AG10803 (cell line): ENCODE measurements around the gene SDHAF2.
"Not testable (repeated sequence)": the region's sequence is repeated elsewhere in the genome, so short reads cannot be mapped to it uniquely, and the experiment has no call there.

Source experiments
- DNase-seq: peaks from one replicate; pipeline ENCODE4 v3.0.0; 2010; ENCODE audit warnings: low read depth
- H3K4me3 ChIP-seq: 2 replicates; pipeline ENCODE4 v1.5.1; 2011; ENCODE audit warnings: mild to moderate bottlenecking, low read length, control low read depth
- TF ChIP-seq, protein P1 (sequence below): conservative IDR thresholded peaks from 2 replicates; pipeline ENCODE4 v1.5.1; 2011; ENCODE audit warnings: mild to moderate bottlenecking, low read length, control low read depth, inconsistent platforms

The SDHAF2 gene

DNA sequence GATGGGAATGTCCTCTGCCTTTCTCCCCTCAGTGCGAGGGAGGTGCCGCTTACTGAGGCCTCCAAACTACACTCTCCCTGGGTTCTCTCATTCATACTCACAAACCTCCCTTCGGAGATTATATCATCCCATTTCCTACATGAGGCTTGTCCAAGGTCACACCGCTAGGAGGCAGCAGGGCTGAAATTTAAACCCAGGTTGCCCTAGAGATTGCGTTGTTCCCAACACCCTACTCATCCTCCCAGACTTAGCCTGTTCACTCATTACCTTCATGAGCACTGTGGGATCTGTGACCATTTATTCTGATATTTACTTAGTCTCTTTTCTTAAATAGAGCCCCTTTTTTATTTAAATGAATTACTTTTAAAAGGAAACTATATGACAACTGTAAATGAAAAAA is 31.1 kb downstream of the SDHAF2 start:
- DNase-seq = no peak
- H3K4me3 ChIP-seq = no peak overlapping the region
- TF ChIP-seq, protein P1, sequence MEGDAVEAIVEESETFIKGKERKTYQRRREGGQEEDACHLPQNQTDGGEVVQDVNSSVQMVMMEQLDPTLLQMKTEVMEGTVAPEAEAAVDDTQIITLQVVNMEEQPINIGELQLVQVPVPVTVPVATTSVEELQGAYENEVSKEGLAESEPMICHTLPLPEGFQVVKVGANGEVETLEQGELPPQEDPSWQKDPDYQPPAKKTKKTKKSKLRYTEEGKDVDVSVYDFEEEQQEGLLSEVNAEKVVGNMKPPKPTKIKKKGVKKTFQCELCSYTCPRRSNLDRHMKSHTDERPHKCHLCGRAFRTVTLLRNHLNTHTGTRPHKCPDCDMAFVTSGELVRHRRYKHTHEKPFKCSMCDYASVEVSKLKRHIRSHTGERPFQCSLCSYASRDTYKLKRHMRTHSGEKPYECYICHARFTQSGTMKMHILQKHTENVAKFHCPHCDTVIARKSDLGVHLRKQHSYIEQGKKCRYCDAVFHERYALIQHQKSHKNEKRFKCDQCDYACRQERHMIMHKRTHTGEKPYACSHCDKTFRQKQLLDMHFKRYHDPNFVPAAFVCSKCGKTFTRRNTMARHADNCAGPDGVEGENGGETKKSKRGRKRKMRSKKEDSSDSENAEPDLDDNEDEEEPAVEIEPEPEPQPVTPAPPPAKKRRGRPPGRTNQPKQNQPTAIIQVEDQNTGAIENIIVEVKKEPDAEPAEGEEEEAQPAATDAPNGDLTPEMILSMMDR = no peak; the same call in 1 of the 2 replicates

DNA sequence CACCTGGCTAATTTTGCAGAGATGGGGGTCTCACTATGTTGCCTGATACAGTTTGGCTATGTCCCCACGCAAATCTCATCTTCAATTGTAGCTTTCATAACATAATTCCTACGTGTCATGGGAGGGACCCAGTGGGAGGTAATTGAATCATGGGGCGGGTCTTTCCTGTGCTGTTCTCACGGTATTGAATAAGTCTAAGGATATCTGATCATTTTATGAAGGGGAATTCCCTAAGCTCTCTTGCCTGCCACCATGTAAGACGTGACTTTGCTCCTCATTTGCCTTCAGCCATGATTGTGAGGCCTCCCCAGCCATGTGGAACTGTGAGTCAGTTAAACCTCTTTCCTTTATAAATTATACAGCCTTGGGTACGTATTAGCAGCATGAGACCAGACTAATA is 37.7 kb downstream of the SDHAF2 start:
- not testable (repeated sequence) for H3K4me3 ChIP-seq, DNase-seq

DNA sequence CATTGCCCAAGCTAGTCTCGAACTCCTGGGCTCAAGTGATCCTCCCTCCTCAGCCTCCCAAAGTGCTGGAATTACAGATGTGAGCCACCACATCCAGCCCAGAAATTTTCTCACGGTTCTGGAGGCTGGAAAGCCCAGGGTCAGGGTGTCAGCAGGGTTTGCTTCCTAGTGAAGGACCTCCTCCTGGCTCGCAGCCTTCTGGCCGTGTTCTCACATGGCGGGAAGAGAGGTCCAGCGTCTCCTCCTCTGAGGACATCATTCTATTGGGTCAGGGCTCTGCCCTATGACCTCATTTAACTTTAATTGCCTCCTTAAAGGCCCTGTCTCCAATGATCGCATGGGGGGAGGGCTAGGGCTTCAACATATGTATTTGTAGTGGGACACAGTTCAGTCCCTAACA is 38.1 kb downstream of the SDHAF2 start:
- DNase-seq = no peak
- no peak overlapping the region for H3K4me3 ChIP-seq
- TF ChIP-seq, protein P1 = no peak

DNA sequence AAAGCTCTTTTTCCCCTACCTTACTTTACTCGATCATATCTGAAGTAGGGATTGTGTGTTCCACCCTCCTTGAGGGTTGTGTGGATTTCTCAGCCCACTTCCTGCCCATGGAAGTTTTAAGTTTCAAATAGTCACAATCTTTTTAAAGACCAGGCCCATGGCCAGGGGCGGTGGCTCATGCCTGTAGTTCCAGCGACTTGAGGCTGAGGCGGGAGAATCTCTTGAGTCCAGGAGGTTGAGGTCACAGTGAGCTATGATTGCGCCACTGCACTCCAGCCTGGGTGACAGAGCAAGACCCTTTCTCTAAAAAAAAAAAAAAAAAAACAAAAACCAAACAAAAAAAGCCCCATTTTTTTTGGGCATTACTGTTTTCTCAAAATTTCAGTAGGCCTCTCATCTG is 42.4 kb downstream of the SDHAF2 start:
- peak; percentile 71 for DNase-seq
- TF ChIP-seq, protein P1 = no peak
- H3K4me3 ChIP-seq = no peak overlapping the region

DNA sequence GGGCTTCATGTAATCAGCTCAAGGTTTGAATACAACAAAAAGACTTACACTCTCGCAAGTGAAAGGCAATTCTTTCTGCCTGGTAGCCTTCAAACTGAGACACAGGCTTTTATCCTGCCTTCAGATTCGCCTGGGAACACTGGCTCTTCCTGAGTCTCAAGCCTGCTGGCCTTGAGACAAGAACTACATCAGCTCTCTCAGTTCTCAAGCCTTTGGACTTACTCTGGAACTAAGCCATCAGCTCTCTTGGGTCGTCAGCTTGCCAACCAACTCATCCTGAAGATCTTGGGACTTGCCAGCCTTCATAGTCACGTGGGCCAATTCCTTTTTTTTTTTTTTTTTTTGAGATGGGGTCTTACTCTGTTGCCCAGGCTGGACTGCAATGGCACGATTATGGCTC is 42.9 kb downstream of the SDHAF2 start:
- peak; percentile 80 for DNase-seq
- H3K4me3 ChIP-seq = no peak overlapping the region
- TF ChIP-seq, protein P1 = no peak

DNA sequence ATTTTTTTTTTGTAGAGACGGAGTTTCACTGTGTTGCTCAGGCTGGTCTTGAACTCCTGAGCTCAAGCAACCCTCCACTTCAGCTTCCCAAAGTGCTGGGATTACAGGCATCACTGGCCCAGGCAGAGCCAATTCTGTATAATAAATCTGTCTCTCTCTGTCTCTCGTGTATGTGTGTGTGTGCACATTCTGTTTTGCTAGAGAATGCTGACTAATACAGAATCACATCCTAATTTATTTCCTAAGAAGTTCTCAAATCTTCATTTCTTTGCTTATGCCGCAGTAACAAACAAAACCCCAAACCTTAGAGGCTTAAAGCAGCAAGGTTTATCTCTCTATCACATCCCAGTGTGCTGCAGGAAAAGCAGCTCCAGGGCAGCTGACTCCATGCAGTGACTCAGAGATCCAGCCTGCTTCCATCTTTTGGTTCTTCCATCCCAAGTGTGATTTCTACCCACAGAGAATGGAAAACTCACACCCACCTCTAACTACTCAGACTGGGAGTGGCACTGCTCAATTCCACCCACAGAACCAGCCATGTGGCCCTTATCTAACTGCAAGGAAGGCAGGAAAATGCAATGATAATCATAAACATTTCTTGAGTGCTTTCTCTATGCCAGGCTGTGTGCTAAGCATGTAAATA is 43.6 kb downstream of the SDHAF2 start:
- DNase-seq = no peak
- TF ChIP-seq, protein P1 = no peak
- no peak overlapping the region for H3K4me3 ChIP-seq

DNA sequence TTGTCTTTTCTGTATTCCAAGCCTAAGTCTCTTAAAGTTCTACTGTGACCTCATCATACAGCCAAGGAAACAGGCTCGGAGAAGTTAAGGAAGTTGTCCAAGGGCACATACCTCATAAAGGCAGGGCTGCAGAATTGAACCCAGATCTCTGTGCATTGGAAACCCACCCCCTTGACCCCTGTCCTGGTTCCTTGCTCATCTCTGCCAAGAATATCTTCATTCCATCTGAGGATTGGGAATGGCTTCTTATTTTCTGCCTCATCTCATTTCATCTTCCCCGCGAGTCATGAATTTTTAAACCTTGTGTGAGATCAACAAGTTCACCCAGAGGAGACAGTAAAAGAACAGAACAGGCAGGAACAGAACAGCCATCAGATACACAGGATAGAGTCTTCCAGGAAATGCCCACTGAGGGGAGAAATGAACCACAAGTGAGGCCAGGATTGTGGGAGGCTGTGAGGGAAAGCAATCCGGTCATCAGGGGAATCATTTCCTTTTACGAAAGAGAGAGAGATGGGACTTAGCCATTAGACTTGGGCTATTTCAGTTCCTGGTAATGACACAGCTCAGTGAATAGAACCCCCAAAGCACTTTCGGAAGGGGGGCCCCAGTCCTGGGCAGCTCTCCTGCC is 44.2 kb downstream of the SDHAF2 start:
- TF ChIP-seq, protein P1 = no peak
- DNase-seq = no peak
- no peak overlapping the region for H3K4me3 ChIP-seq

DNA sequence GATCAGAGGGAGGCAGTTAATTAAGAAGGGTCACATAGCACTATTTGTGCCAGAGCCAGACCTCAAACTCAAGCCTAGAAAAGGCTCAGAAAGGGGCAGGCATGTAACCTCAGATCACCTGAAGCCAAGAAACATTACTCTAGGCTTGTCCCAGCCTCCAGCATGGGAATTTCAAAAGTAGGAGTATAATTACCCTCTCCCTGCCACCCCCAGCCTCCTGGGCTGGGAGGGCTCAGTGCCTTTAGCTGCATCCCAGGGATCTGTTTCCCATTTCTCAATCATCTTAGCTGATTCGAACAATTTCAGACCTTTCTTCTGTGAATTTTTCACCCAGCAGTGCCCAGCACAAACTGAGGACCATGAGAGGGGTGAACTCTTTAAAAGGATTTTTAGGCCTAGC is 45.5 kb downstream of the SDHAF2 start:
- TF ChIP-seq, protein P1 = no peak
- no peak overlapping the region for H3K4me3 ChIP-seq
- no peak for DNase-seq
